HepG2 (cell line): ENCODE data around the gene CYP20A1. TPM values are rescaled to one million over a fixed set of nuclear protein-coding genes. Genes with fewer than 3 reads are reported as not detected.

Experiments
- AHR ChIP-seq: IDR thresholded peaks from 2 replicates; pipeline ENCODE4 v1.6.1; 2018; ENCODE audit warnings: missing genetic modification reagents, missing compliant biosample characterization
- ARNTL ChIP-seq: sonication (generic); formaldehyde crosslinking; IDR thresholded peaks from 2 replicates; pipeline ENCODE4 v1.4.0; 2020; ENCODE audit warnings: mild to moderate bottlenecking, missing genetic modification reagents
- E2F2 ChIP-seq: sonication (generic); formaldehyde crosslinking; IDR thresholded peaks from 2 replicates; pipeline ENCODE4 v1.4.0; 2020; ENCODE audit warnings: missing genetic modification reagents, borderline replicate concordance
- ETV5 ChIP-seq: IDR thresholded peaks from 2 replicates; pipeline ENCODE4 v1.6.1; 2018; ENCODE audit warnings: missing biosample characterization, missing genetic modification reagents, inconsistent platforms, borderline replicate concordance
- ISL2 ChIP-seq: sonication (generic); formaldehyde crosslinking; IDR thresholded peaks from 2 replicates; pipeline ENCODE4 v1.5.0; 2020; ENCODE audit warnings: missing genetic modification reagents
- KDM2A ChIP-seq: sonication (generic); formaldehyde crosslinking; IDR thresholded peaks from 2 replicates; pipeline ENCODE4 v1.4.0; 2020; ENCODE audit warnings: low read depth, missing genetic modification reagents, borderline replicate concordance
- KDM4B ChIP-seq: sonication (generic); formaldehyde crosslinking; IDR thresholded peaks from 2 replicates; pipeline ENCODE4 v1.4.0; 2020; ENCODE audit warnings: missing genetic modification reagents
- NFIC ChIP-seq: IDR thresholded peaks from 2 replicates; pipeline ENCODE4 v1.6.1; 2012; ENCODE audit warnings: mild to moderate bottlenecking, low read length, inconsistent platforms
- PCBP1 ChIP-seq: fragments of 200-400 bp; formaldehyde crosslinking; IDR thresholded peaks from 2 replicates; pipeline ENCODE4 v1.6.1; 2017; ENCODE audit warnings: mild to moderate bottlenecking, low read depth, low read length, borderline replicate concordance
- POGZ ChIP-seq: sonication (generic); formaldehyde crosslinking; IDR thresholded peaks from 2 replicates; pipeline ENCODE4 v1.4.0; 2020; ENCODE audit warnings: mild to moderate bottlenecking, missing genetic modification reagents
- PRPF4 ChIP-seq: fragments of 200-400 bp; formaldehyde crosslinking; IDR thresholded peaks from 2 replicates; pipeline ENCODE4 v1.6.1; 2016; ENCODE audit warnings: low read length, low read depth; ENCODE audit not compliant: poor library complexity, severe bottlenecking
- RARA ChIP-seq: IDR thresholded peaks from 2 replicates; pipeline ENCODE4 v1.6.1; 2016; ENCODE audit warnings: missing genetic modification reagents, missing compliant biosample characterization
- SIN3A ChIP-seq: IDR thresholded peaks from 2 replicates; pipeline ENCODE4 v1.6.1; 2011; ENCODE audit warnings: low read depth, mild to moderate bottlenecking, control low read depth, low read length, borderline replicate concordance
- SSRP1 ChIP-seq: IDR thresholded peaks from 2 replicates; pipeline ENCODE4 v1.6.1; 2016; ENCODE audit warnings: control low read depth
- STAG1 ChIP-seq: sonication (generic); formaldehyde crosslinking; IDR thresholded peaks from 2 replicates; pipeline ENCODE4 v1.4.0; 2020; ENCODE audit warnings: missing genetic modification reagents
- WIZ ChIP-seq: sonication (generic); formaldehyde crosslinking; IDR thresholded peaks from 2 replicates; pipeline ENCODE4 v1.5.1; 2020; ENCODE audit warnings: mild to moderate bottlenecking, missing genetic modification reagents
- ZC3H4 ChIP-seq: sonication (generic); formaldehyde crosslinking; IDR thresholded peaks from 2 replicates; pipeline ENCODE4 v1.4.0; 2020; ENCODE audit warnings: missing genetic modification reagents, borderline replicate concordance
- ZFP37 ChIP-seq: sonication (generic); formaldehyde crosslinking; IDR thresholded peaks from 2 replicates; pipeline ENCODE4 v1.4.0; 2020; ENCODE audit warnings: missing genetic modification reagents, borderline replicate concordance
- ZFP82 ChIP-seq: sonication (generic); formaldehyde crosslinking; IDR thresholded peaks from 2 replicates; pipeline ENCODE4 v1.5.1; 2020; ENCODE audit warnings: mild to moderate bottlenecking, missing genetic modification reagents, borderline replicate concordance
- ZNF558 ChIP-seq: sonication (generic); formaldehyde crosslinking; IDR thresholded peaks from 2 replicates; pipeline ENCODE4 v1.9.0; 2022; ENCODE audit warnings: mild to moderate bottlenecking, missing genetic modification reagents, borderline replicate concordance
- ZNF607 ChIP-seq: sonication (generic); formaldehyde crosslinking; IDR thresholded peaks from 2 replicates; pipeline ENCODE4 v1.5.1; 2020; ENCODE audit warnings: missing genetic modification reagents, mild to moderate bottlenecking, borderline replicate concordance
- ZNF776 ChIP-seq: sonication (generic); formaldehyde crosslinking; IDR thresholded peaks from 2 replicates; pipeline ENCODE4 v1.4.0; 2020; ENCODE audit warnings: mild to moderate bottlenecking, missing genetic modification reagents
- polyA plus RNA-seq, 8 experiments: library from polyadenylated mRNA; depleted of rRNA in 3 of 8; stranded (reverse) in 7 of 8; unstranded in 1 of 8; fragments of >200 nt; fragmentation: Illumina TruSeq in 4 of 8; extraction: Trizol in 4 of 8; gene quantifications; 2 replicates each; pipeline versions ENCODE4 v1.2.1 to v1.2.3, GENCODE V29; 2011 to 2016; ENCODE audit warnings: low read depth in 4 of 8, missing spikeins in 1 of 8, mixed read lengths in 1 of 8; ENCODE audit not compliant: insufficient read depth in 1 of 8
- total RNA-seq, 5 experiments: library from RNA; depleted of rRNA; stranded (reverse); fragments of >200 nt; fragmentation: Illumina TruSeq; extraction: Trizol; gene quantifications; 2 replicates each; pipeline ENCODE4 v1.2.3, GENCODE V29; 2016; ENCODE audit warnings: low read depth in 1 of 5
- TF ChIP-seq, protein P1 (sequence below): sonication (generic); formaldehyde crosslinking; IDR thresholded peaks from 2 replicates; pipeline ENCODE4 v1.4.0; 2020; ENCODE audit warnings: missing genetic modification reagents, mild to moderate bottlenecking, borderline replicate concordance
- TF ChIP-seq, protein P2 (sequence below): sonication (generic); formaldehyde crosslinking; conservative IDR thresholded peaks from 2 replicates; pipeline ENCODE4 v1.8.0; 2022; ENCODE audit warnings: mild to moderate bottlenecking, moderate library complexity, missing genetic modification reagents

CYP20A1 gene
- total and polyA plus RNA-seq, 2 of the 13 experiments (the other 11 are each of a cell fraction or from before 2014, with no cell fraction given): 9.6 to 35.3 TPM

DNA sequence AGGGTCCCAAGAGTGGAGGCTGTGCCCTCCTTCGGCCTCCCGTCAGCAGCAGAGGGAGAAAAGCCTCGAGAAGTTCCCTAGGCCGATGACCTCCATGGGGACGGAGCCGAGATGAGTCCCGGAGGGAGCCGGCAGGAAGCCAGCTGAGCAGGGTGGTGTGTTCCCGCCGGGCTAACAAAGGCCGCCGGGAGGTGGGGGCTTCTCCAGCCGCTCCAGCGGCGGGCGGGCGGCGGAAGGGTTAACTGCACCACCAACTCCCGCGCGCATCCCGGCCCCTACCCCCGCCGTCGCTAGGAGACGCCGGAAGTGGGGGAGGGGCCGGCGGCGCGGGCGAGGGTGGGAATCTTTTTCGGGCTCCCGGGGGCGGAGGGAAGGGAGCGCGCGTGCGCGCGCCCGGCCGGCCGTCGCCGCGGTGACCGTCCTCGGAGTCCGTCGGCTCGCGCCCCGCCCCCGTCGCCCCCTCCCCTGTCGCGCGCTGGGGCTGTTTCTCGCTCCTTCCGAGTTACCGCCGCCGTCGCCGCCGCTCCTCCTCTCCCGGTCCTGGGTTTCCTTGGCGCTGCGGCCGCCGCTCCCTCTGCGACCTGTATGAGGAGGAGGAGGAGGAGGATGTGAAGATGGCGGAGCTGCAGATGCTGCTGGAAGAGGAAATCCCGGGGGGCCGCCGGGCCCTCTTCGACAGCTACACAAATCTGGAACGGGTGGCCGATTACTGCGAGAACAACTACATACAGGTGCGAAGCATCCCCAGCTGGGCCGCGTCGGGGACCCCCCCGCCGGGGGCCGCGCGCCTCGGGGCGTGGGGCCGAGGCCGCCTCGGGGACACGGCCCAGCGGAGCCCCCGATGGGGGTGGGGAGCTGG is 89.3 kb downstream of the CYP20A1 start, which contains the start of gene ABI2 (continued):
- TF ChIP-seq ZFP82: peak; percentile 83; the same call in 1 of the 2 replicates
- TF ChIP-seq ZNF607 (CRISPR knock-in tag): peak; percentile 73
- TF ChIP-seq, protein P1, sequence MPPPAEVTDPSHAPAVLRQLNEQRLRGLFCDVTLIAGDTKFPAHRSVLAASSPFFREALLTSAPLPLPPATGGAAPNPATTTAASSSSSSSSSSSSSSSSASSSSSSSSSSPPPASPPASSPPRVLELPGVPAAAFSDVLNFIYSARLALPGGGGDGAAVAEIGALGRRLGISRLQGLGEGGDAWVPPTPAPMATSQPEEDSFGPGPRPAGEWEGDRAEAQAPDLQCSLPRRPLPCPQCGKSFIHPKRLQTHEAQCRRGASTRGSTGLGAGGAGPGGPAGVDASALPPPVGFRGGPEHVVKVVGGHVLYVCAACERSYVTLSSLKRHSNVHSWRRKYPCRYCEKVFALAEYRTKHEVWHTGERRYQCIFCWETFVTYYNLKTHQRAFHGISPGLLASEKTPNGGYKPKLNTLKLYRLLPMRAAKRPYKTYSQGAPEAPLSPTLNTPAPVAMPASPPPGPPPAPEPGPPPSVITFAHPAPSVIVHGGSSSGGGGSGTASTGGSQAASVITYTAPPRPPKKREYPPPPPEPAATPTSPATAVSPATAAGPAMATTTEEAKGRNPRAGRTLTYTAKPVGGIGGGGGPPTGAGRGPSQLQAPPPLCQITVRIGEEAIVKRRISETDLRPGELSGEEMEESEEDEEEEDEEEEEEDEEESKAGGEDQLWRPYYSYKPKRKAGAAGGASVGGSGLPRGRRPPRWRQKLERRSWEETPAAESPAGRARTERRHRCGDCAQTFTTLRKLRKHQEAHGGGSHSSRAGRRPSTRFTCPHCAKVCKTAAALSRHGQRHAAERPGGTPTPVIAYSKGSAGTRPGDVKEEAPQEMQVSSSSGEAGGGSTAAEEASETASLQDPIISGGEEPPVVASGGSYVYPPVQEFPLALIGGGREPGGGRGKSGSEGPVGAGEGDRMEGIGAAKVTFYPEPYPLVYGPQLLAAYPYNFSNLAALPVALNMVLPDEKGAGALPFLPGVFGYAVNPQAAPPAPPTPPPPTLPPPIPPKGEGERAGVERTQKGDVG (CRISPR knock-in tag): peak; percentile 36; the same call in 1 of the 2 replicates
- 0 out of 2 replicates have a peak, but pooled peaks have one; percentile 36 for TF ChIP-seq SSRP1
- peak; percentile 62; the same call in 1 of the 2 replicates for TF ChIP-seq ARNTL (CRISPR knock-in tag)
- TF ChIP-seq NFIC: no peak
- no peak for TF ChIP-seq ZNF776
- TF ChIP-seq AHR (CRISPR knock-in tag): peak; percentile 58; the same call in 1 of the 2 replicates
- peak; percentile 87 for TF ChIP-seq KDM2A (CRISPR knock-in tag)
- TF ChIP-seq RARA (CRISPR knock-in tag): 0 out of 2 replicates have a peak, but pooled peaks have one; percentile 19
- TF ChIP-seq, protein P2, sequence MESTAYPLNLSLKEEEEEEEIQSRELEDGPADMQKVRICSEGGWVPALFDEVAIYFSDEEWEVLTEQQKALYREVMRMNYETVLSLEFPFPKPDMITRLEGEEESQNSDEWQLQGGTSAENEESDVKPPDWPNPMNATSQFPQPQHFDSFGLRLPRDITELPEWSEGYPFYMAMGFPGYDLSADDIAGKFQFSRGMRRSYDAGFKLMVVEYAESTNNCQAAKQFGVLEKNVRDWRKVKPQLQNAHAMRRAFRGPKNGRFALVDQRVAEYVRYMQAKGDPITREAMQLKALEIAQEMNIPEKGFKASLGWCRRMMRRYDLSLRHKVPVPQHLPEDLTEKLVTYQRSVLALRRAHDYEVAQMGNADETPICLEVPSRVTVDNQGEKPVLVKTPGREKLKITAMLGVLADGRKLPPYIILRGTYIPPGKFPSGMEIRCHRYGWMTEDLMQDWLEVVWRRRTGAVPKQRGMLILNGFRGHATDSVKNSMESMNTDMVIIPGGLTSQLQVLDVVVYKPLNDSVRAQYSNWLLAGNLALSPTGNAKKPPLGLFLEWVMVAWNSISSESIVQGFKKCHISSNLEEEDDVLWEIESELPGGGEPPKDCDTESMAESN (CRISPR knock-in tag): 0 out of 2 replicates have a peak, but pooled peaks have one; percentile 16
- TF ChIP-seq ZC3H4: peak; percentile 29; the same call in 1 of the 2 replicates
- peak; percentile 72; the same call in 1 of the 2 replicates for TF ChIP-seq ZFP37
- TF ChIP-seq E2F2 (CRISPR knock-in tag): 0 out of 2 replicates have a peak, but pooled peaks have one; percentile 80
- TF ChIP-seq ISL2: peak; percentile 83; the same call in 1 of the 2 replicates
- TF ChIP-seq ETV5 (CRISPR knock-in tag): peak; percentile 100
- TF ChIP-seq KDM4B: no peak
- TF ChIP-seq STAG1: no peak
- TF ChIP-seq POGZ (CRISPR knock-in tag): peak; percentile 59
- TF ChIP-seq SIN3A: peak; percentile 93; the same call in 1 of the 2 replicates
- TF ChIP-seq PRPF4: peak; percentile 23
- TF ChIP-seq ZNF558 (CRISPR knock-in tag): peak; percentile 40; the same call in 1 of the 2 replicates
- no peak for TF ChIP-seq PCBP1
- no peak for TF ChIP-seq WIZ
